GM23248 (cell line): ENCODE measurements around the gene FUOM.

Experiments
- EZH2 ChIP-seq: fragments of 200-600 bp; sonication (generic); IDR thresholded peaks from 2 replicates; pipeline ENCODE4 v1.6.1; 2018; ENCODE audit warnings: antibody characterized with exemption, mild to moderate bottlenecking; ENCODE audit not compliant: insufficient read depth, poor library complexity, severe bottlenecking
- EZH2phosphoT487 ChIP-seq: fragments of 200-600 bp; sonication (generic); IDR thresholded peaks from 2 replicates; pipeline ENCODE4 v1.6.1; 2018; ENCODE audit warnings: antibody characterized with exemption, moderate library complexity, mild to moderate bottlenecking, low read depth; ENCODE audit not compliant: insufficient read depth

DNA sequence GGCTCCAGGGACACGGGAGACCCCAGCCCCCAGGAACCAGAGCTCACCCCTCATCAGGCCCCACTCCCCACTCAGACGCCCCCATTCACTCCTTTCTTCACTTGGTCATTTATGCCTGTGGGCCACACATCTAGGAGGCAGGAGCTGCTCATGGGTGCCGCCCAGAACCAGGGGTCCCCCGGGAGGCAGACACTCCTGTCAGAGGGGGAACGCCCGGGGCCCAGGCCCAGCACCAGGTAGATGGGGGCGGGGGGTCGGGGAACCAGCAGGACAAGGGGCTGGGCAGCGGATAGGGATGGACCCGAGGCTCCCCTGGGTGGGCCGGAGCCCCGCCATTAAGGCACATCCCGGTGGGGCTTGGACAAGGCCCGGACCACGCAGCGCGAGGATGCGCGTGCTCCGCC, 33.0 kb downstream of the FUOM start:
- TF ChIP-seq EZH2phosphoT487 (no peak), EZH2 (no peak)
